Effector CD4-positive, alpha-beta T cell (primary cell): Measurements from ENCODE around the gene SDHA.
"Not testable (repeated sequence)": the region's sequence is repeated elsewhere in the genome, so short reads cannot be mapped to it uniquely, and the experiment has no call there.

Experiments used
- DNase-seq: peaks from one replicate; pipeline ENCODE4 v3.0.0-alpha.2; 2020

The SDHA gene

DNA sequence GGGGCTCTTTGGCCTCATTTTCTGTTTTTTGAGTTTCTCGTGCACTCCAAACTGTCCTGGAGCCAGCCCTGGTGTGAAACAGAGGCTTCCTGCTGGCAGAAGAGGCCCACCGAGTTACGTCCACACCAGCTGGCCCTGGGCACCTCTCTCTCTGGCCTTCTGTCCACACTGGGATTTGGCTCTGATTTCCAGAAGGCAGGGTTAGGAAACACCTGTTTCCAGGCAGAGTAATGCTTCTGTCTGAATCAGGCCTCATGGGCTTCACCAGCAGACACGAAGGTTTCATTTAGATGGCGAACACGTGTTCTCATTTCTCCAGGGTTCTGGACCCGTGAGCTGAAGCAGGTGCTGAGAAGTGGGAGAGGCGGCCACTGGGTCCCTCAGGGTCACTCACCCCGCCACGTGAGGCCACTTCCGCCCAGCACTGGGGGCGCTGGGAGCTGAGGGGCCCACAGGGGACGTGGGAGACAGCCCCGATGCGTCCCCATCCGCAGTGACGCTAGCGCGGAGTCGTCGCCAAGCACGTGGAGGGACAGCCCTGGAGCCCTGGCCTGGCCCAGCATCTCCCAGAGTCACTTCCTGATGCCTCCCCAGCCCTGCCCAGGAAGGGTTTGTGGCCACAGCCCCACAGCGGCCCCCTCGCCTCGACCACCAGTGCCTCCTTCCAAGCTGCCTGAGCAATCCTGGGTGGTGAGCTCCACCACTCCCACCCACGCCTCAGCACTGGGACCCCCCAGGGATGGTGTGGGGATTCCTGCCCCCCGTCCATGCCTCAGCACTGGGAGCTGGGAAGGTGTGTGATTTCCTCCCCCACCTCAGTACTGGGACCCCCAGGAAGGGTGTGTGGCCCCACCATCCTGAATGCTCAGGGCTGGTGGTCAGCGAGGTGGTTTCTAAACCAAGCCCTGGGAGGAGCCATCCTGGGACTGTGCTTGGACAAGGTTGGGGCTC lies 31.8 kb upstream of the SDHA start:
- DNase-seq = no peak

DNA sequence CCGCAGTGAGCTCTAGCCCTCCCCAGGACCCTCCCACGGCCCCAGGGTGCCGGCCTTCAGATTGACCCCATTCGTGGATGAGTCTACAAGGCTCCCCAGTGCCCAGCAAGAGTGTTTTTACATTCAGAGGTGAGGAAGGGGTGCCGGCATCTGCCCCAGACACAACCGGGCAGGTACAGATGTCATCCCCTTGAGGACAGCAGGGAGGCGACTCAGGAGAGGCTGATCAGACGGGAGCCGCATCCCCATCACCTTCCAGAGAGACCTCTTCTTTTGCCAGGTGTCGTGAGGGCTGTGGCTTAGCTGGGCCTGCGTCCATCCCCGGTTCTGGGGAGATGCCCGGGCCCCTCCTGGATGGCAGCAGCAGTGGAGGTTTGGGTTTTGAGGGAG lies 31.1 kb upstream of the SDHA start:
- no peak for DNase-seq

GRCh38 chr5:187617-188451 lies 30.3 kb upstream of the SDHA start:
- DNase-seq = no peak

DNA sequence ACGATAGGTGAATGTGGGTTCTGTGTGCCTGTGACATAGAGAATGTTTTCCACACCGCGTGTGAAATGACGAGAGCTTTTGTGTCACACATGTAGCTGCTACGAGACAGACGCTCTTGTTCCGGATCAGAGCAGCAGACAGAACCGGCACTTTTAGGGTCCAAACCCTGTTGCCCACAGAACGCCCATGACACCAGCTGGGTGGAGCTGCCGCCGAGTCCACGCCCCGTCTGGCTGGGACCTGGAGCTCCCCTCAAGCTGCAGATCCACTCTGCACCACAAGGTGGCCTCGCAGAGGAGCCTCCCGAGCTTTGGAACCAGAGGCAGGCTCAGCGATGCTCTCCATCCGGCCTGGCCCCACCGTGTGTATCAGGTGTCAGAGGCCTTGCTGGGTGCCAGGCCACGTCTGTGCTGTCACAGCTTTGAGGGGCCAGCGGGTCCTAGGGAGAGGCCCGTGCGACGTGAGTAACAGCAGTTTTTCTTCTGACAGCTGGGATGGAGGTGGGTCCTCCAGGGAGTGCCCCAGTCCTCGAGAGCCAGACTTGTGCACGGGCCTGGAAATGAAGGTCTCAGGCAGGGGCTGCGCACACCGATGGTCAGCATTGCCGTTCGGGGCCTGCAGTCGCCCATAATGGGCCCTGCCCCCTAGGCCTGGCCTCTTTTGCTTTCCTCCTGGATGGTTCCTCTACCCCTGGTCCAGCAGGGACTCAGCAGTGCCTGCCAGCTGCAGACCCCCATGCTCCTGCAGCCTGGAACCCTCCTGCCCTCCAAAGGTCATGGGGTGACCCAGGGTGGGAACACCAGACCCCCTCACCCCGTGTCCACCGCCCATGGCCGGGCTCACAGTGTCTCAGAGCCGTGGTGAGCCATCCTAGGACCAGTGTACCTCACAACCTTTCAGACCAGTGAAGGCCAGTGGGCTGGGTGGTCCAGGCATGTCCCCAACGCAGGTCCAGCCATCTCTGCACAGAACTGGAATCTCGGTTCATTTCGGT lies 29.3 kb upstream of the SDHA start:
- peak; percentile 76 for DNase-seq

- no peak for DNase-seq
These were observed 28.6 kb upstream of the SDHA start for GRCh38 chr5:189486-189885.

- no peak for DNase-seq
These were observed 28.1 kb upstream of the SDHA start for GRCh38 chr5:189976-190365.

- DNase-seq = no peak
These were observed 27.6 kb upstream of the SDHA start for GRCh38 chr5:190366-191035.

DNA sequence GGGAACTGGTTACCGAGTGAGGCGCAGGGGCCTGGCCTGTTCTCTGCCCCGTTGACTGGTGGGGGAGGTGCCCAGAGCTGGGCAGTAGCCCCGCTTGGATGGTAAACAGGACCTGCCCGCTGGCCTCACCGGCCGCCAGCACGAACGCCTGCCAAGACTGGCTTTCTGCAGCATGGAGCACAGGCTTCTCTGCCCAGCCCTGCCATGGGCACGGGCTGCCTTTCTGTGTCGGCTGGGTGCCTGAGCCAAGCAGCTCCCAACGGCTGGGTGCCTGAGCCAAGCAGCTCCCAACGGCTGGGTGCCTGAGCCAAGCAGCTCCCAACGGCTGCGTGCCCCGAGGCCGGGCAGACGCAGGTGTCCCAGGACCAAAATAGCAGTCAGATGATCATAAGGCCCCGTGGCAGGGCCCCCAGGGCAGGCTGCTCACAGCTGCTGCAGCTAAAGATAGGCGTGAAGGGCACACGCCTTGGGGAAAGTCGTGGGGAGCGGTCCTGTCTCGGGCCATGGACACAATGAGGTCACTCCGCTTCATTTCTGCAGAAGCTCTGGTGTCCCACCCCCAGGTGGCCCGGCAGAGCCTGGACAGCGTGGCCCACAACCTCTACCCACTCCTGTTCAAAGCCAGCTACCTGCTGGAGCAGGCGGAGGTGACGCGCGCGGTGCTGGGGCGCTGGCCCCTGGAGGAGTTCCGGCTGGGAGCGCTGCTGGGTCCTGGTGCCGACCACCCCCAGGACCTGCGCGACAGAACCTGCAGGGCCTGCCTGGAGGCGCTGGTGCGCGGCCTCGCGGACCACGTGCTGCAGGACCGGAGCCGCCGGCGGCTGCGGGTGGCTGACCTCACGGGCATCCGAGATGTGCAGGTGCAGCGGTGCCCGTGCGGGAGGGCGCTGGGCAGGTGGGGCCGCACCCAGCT lies 26.8 kb upstream of the SDHA start, which contains the start of gene LRRC14B:
LRRC14B (plus strand) TSS at position 460 of the 913 bp plus-strand sequence; CDS start at position 504, 44 bp downstream.
- no peak for DNase-seq

DNA sequence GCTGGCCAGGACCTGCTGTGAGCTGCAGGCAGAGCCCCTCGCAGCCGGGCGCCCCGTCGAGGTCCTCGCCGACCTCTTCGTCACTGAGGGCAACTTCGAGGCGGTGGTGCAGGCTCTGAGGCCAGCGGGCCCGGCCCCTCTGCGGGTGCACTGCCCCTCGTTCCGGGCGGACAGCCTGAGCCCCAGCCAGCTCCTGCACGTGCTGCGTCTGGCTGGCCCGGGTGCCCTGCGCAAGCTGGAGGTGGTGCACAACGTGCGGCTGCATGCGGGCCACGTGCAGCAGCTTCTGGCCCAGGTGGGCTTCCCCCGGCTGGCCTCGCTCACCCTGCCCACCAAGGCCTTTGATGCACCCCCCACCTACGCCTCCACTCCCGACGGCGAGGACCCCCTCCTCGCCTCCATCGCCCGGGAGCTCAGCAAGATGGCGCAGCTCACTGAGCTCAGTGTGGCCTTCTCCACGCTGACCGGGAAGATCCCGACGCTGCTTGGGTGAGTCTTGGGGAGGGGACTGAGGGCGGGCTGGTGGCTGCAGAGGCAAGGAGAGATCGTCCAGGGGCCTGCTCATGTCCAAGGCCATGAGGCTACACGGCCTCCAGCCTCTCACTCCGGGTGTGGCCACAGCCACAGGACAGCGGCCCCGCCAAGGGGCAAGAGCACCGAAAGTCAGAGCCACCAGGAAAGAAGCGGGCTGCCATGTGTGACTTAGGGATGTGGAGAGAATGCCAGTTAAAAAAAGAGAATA lies 26.0 kb upstream of the SDHA start:
- DNase-seq = no peak

GRCh38 chr5:192691-192969 lies 25.5 kb upstream of the SDHA start:
- no peak for DNase-seq

DNA sequence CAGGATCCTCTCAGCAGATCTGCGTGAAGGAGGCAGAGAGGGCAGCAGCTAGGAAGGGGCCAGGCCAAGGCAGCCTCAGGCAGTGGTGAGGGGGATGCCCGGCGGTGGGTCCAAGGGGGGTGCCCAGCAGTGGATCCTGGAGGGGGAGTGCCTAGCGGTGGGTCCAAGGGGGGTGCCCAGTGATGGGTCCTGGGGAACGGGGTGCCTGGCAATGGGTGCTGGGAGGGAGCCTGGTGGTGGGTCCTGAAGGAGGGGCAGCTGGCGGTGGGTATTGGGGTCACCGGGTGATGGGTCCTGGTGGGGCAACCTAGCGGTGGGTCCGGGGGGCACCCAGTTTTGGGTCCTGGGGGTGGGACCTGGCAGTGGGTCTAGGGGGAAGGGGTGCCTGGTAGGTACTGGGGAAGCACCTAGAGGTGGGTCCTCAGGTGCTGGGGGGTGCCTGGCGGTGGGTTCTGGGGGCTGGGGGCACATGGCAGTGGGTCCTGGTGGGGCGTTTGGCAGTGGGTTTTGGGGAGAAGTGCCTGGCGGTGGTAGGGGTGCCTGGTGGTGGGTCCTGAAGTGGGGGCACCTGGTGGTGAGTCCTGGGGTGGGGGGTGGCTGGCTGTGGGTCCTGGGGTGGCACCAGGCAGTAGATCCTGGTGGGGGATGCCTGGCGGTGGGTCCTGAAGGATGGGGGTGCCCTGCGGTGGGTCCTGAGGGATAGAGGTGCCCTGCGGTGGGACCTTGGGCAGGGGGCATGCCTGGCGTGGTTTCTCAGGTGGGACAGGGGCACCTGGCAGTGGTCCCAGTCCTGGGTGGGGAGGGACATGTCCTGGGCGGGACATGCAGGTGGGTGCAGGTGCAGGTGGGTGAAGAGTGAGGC lies 24.9 kb upstream of the SDHA start:
- DNase-seq = no peak

- DNase-seq = no peak
These were observed 24.0 kb upstream of the SDHA start for GRCh38 chr5:194102-194501.

- DNase-seq = no peak
These were observed 23.4 kb upstream of the SDHA start for GRCh38 chr5:194603-195209.

DNA sequence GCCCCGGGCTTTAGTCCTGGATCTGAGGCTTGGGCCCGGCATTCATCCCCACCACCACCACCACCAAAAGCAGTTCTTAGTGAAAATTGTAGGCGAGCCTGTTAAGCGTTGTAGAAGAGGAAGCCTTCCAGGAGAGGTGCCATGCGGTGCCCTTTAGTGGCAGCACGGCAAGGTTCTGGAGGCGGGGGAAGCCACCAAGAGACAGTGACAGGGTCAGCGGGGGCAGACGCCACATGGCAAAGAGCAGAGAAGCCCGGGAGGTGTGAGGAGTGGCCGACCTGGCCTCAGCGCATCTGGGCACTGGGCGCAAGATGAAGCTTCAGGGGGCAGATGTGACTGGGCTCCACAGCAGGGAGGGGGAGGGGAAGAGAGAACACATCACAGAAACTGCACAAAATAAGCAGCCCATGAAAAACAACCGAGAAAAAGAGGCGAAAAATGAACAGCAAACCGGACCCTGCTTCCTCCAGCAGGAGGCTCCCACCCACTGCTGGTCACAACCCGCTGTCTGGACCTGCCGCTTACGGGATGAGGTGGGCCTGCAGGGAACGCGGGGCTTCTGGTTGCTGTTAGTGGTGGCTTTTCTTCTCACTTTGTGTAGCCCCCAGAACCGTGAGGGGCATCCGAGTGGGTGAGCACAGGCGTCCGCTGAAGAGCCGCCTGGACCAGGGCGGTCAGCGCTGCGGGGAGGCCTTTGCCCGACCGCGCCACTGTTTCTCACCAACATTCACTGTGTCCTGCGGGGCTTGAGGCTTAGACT lies 22.5 kb upstream of the SDHA start:
- DNase-seq = no peak

DNA sequence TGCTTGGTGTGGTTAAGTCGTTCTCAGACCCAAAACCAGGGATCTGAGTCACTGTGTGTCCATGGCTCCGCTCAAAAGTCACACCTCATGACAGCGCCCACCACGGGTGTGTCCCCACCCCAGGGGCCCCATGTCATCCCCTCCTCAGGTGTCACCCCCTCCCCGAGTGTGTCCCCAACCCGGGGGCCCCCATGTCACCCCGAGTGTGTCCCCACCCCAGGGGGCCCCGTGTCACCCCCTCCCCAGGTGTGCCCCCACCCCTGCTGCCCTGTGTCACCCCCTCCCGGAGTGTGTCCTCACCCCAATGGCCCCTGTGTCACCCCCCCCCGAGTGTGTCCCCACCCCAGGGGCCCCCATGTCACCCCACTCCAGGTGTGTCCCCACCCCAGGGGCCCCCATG lies 21.8 kb upstream of the SDHA start:
- no peak for DNase-seq

DNA sequence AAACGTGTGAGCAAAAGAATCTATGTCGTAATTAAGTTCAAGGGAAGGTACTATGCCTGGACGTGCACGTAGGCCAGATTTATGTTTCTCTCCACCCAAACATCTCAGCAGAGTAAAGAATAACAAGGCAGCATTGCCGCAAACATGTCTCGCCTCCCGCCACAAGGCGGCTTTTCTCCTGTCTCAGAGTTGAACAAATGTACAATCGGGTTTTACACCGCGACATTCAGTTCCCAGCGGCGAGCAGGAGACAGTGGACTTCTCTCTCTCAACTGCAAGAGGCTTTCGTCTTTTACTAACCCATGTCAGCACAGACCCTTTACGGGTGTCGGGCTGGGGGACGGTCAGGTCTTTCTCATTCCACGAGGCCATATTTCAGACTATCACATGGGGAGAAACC lies 21.1 kb upstream of the SDHA start:
- DNase-seq = not testable (repeated sequence)

- no peak for DNase-seq
These were observed 20.1 kb upstream of the SDHA start for GRCh38 chr5:197892-198489.
